H9 (cell line): ENCODE data around the gene MTFMT. TPM values are rescaled to one million over a fixed set of nuclear protein-coding genes. Genes with fewer than 3 reads are reported as not detected.

ENCODE experiments used
- DNase-seq: peaks from one replicate; pipeline ENCODE4 v3.0.0-alpha.2; 2017
- H2AFZ ChIP-seq: one replicate; pipeline ENCODE4 v1.6.1; 2013; ENCODE audit warnings: mild to moderate bottlenecking, low read length, control low read depth, moderate library complexity
- H2AK5ac ChIP-seq: 2 replicates; pipeline ENCODE4 v1.6.1; 2013; ENCODE audit warnings: low read length, control low read depth, mixed read lengths; ENCODE audit not compliant: insufficient read length
- H2BK120ac ChIP-seq: one replicate; pipeline ENCODE4 v1.6.1; 2013; ENCODE audit warnings: low read depth, mild to moderate bottlenecking, low read length, control low read depth, inconsistent platforms; ENCODE audit not compliant: poor library complexity, severe bottlenecking
- H2BK12ac ChIP-seq: 2 replicates; pipeline ENCODE4 v1.6.1; 2013; ENCODE audit warnings: low read length, control low read depth, mixed read lengths, low read depth; ENCODE audit not compliant: insufficient read length
- H2BK15ac ChIP-seq: 2 replicates; pipeline ENCODE4 v1.6.1; 2013; ENCODE audit warnings: low read depth, low read length, control low read depth
- H2BK20ac ChIP-seq: one replicate; pipeline ENCODE4 v1.6.1; 2013; ENCODE audit warnings: low read depth, mild to moderate bottlenecking, low read length, control low read depth, inconsistent platforms; ENCODE audit not compliant: poor library complexity, severe bottlenecking
- H2BK5ac ChIP-seq: 2 replicates; pipeline ENCODE4 v1.6.1; 2013; ENCODE audit warnings: low read length, control low read depth, mixed read lengths; ENCODE audit not compliant: insufficient read length
- H3K14ac ChIP-seq: 2 replicates; pipeline ENCODE4 v1.6.1; 2013; ENCODE audit warnings: low read length, control low read depth; ENCODE audit not compliant: insufficient read depth
- H3K18ac ChIP-seq: 2 replicates; pipeline ENCODE4 v1.6.1; 2013; ENCODE audit warnings: low read depth, mild to moderate bottlenecking, mixed read lengths, low read length, control low read depth; ENCODE audit not compliant: insufficient read length
- H3K23ac ChIP-seq: 2 replicates; pipeline ENCODE4 v1.6.1; 2013; ENCODE audit warnings: low read length, control low read depth, mixed read lengths, low read depth; ENCODE audit not compliant: insufficient read length
- H3K23me2 ChIP-seq: 2 replicates; pipeline ENCODE4 v1.6.1; 2013; ENCODE audit warnings: low read depth, mild to moderate bottlenecking, mixed read lengths, low read length, control low read depth; ENCODE audit not compliant: insufficient read length, poor library complexity, severe bottlenecking
- H3K27ac ChIP-seq: 2 replicates; pipeline ENCODE4 v1.5.1; 2013; ENCODE audit warnings: low read length, control low read depth, mixed read lengths, low read depth; ENCODE audit not compliant: insufficient read length
- H3K27me3 ChIP-seq: 2 replicates; pipeline ENCODE4 v1.6.1; 2013; ENCODE audit warnings: low read length, control low read depth, inconsistent platforms; ENCODE audit not compliant: insufficient read depth
- H3K4ac ChIP-seq: 2 replicates; pipeline ENCODE4 v1.6.1; 2013; ENCODE audit warnings: low read depth, mild to moderate bottlenecking, control low read depth, inconsistent platforms, low read length, moderate library complexity
- H3K4me1 ChIP-seq: 2 replicates; pipeline ENCODE4 v1.6.1; 2013; ENCODE audit warnings: low read length, control low read depth, inconsistent platforms; ENCODE audit not compliant: insufficient read depth
- H3K4me2 ChIP-seq: 2 replicates; pipeline ENCODE4 v1.6.1; 2013; ENCODE audit warnings: low read length, control low read depth, mixed read lengths; ENCODE audit not compliant: insufficient read length, insufficient read depth
- H3K56ac ChIP-seq: 2 replicates; pipeline ENCODE4 v1.6.1; 2013; ENCODE audit warnings: low read depth, mild to moderate bottlenecking, mixed read lengths, low read length, control low read depth; ENCODE audit not compliant: insufficient read length
- H3K79me1 ChIP-seq: 2 replicates; pipeline ENCODE4 v1.6.1; 2013; ENCODE audit warnings: low read depth, mild to moderate bottlenecking, moderate library complexity, low read length, control low read depth, inconsistent platforms; ENCODE audit not compliant: insufficient read depth, poor library complexity, severe bottlenecking
- H3K79me2 ChIP-seq: 2 replicates; pipeline ENCODE4 v1.6.1; 2013; ENCODE audit warnings: low read length, control low read depth, inconsistent platforms; ENCODE audit not compliant: insufficient read depth
- H3K9ac ChIP-seq: 2 replicates; pipeline ENCODE4 v1.6.1; 2013; ENCODE audit warnings: low read length, control low read depth, mixed read lengths; ENCODE audit not compliant: insufficient read length; ENCODE audit errors: extremely low read depth
- H3K9me3 ChIP-seq: one replicate; pipeline ENCODE4 v1.6.1; 2013; ENCODE audit warnings: low read depth, low read length, inconsistent platforms; ENCODE audit not compliant: control insufficient read depth
- H3T11ph ChIP-seq: one replicate; pipeline ENCODE4 v1.6.1; 2013; ENCODE audit warnings: mild to moderate bottlenecking, low read length, control low read depth, inconsistent platforms
- H4K20me1 ChIP-seq: one replicate; pipeline ENCODE4 v1.6.1; 2013; ENCODE audit not compliant: control insufficient read depth, insufficient read length, insufficient read depth
- H4K5ac ChIP-seq: 2 replicates; pipeline ENCODE4 v1.6.1; 2013; ENCODE audit warnings: low read depth, mild to moderate bottlenecking, mixed read lengths, low read length, control low read depth; ENCODE audit not compliant: insufficient read length
- H4K8ac ChIP-seq: replicated peaks from 2 replicates; pipeline ENCODE4 v1.6.1; 2013; ENCODE audit warnings: low read length, control low read depth, mixed read lengths, low read depth; ENCODE audit not compliant: insufficient read length
- H4K91ac ChIP-seq: 2 replicates; pipeline ENCODE4 v1.6.1; 2013; ENCODE audit warnings: low read depth, mild to moderate bottlenecking, moderate library complexity, mixed read lengths, low read length, control low read depth; ENCODE audit not compliant: insufficient read length
- H3K27ac Mint-ChIP-seq, 3 experiments: 2 replicates in 2 of 3; 3 replicates in 1 of 3; pipeline ENCODE4 v1.8.0; 2020 to 2021; ENCODE audit warnings: mixed read lengths in 3 of 3, mild to moderate bottlenecking in 1 of 3, moderate library complexity in 1 of 3
- H3K27me3 Mint-ChIP-seq: 2 replicates; pipeline ENCODE4 v1.8.0; 2021; ENCODE audit warnings: low read depth, mild to moderate bottlenecking, moderate library complexity, mixed read lengths
- H3K36me3 Mint-ChIP-seq, 3 experiments: 2 replicates in 2 of 3; 3 replicates in 1 of 3; pipeline ENCODE4 v1.8.0; 2020 to 2021; ENCODE audit warnings: low read depth in 3 of 3, mixed read lengths in 3 of 3; ENCODE audit not compliant: insufficient read depth in 1 of 3
- H3K4me1 Mint-ChIP-seq, 2 experiments: 2 replicates each; pipeline ENCODE4 v1.8.0; 2020; ENCODE audit warnings: mixed read lengths in 2 of 2
- H3K4me3 Mint-ChIP-seq, 2 experiments: 2 replicates in 1 of 2; 3 replicates in 1 of 2; pipeline ENCODE4 v1.8.0; 2020 to 2021; ENCODE audit warnings: mild to moderate bottlenecking in 2 of 2, mixed read lengths in 2 of 2, moderate library complexity in 1 of 2
- H3K9me3 Mint-ChIP-seq, 2 experiments: 2 replicates in 1 of 2; 3 replicates in 1 of 2; pipeline ENCODE4 v1.8.0; 2020; ENCODE audit warnings: mild to moderate bottlenecking in 2 of 2, mixed read lengths in 2 of 2, moderate library complexity in 1 of 2
- CTCF ChIP-seq: fragments of 200-600 bp; sonication (generic); conservative IDR thresholded peaks from 3 replicates; pipeline ENCODE4 v1.8.0; 2021; ENCODE audit warnings: antibody characterized with exemption, mild to moderate bottlenecking
- whole genome bisulfite sequencing: extraction: QIAGEN DNeasy Blood & Tissue Kit; methylation state at CpG from one replicate; pipeline ENCODE4 v1.1.7; 2013; ENCODE audit warnings: missing lambda C conversion rate, low lambda C conversion rate, mixed read lengths; ENCODE audit not compliant: insufficient read length; ENCODE audit errors: extremely low coverage; 5-methylcytosine and 5-hydroxymethylcytosine counted together
- total RNA-seq: library from RNA; stranded (reverse); gene quantifications from 2 replicates; pipeline ENCODE4 v1.2.1, GENCODE V29; 2021

MTFMT gene
- total RNA-seq, 1 experiment from 2014 or later = 16.0 TPM

GRCh38 chr15:64954395-64954794, 75.0 kb downstream of the MTFMT start:
- Histone ChIP-seq H3K79me2 (no peaks in the 10 kb centered on the region), H2BK15ac (no peak overlapping the region), H2BK12ac (no peak overlapping the region), H2AFZ (no peak overlapping the region), H2AK5ac (no peak overlapping the region), H3K4me2 (no peak overlapping the region), H2BK120ac (no peak overlapping the region), H3K4ac (no peak overlapping the region), H3K9me3 (no peaks in the 10 kb centered on the region), H3K27me3 (no peaks in the 10 kb centered on the region), H3K9ac (no peak overlapping the region), H2BK20ac (no peak overlapping the region), H4K91ac (no peak overlapping the region), H3K4me1 (no peaks in the 10 kb centered on the region), H3K79me1 (no peaks in the 10 kb centered on the region), H3T11ph (no peak overlapping the region), H3K18ac (no peak overlapping the region), H4K20me1 (no peaks in the 10 kb centered on the region), H3K27ac (no peak overlapping the region), H3K14ac (no peak overlapping the region), H4K8ac (no peak overlapping the region), H4K5ac (no peak overlapping the region), H2BK5ac (no peak overlapping the region), H3K23ac (no peak overlapping the region), H3K23me2 (no peaks in the 10 kb centered on the region), H3K56ac (no peak overlapping the region)
- H3K36me3 Mint-ChIP-seq = peaks cover 33 to 64% (median 61%) of the 10 kb centered on the region in 3 experiments
- peaks cover 38 to 41% of the 10 kb centered on the region in 2 experiments for H3K9me3 Mint-ChIP-seq
- no peak for TF ChIP-seq CTCF
- no peak overlapping the region for H3K27ac Mint-ChIP-seq
- H3K4me3 Mint-ChIP-seq = no peak overlapping the region
- H3K4me1 Mint-ChIP-seq = no peaks in the 10 kb centered on the region
- WGBS = no CpG with 5 or more reads among the region's 3 CpGs
- no peak for DNase-seq
- H3K27me3 Mint-ChIP-seq = peaks cover 3% of the 10 kb centered on the region; the same call in 1 of the 2 replicates
